Stimulated activated CD4-positive, alpha-beta T cell treated with anti-CD3 and anti-CD28 coated beads, Interleukin-1b, Interleukin-23, amount 100 ng/mL, for 1 hour (primary cell): ENCODE data around the gene UFSP2.
"Not testable (repeated sequence)": the region's sequence is repeated elsewhere in the genome, so short reads cannot be mapped to it uniquely, and the experiment has no call there.

ENCODE experiments used
- DNase-seq, 2 donors: peaks; one replicate each; pipeline ENCODE4 v3.0.0-alpha.2; 2020; ENCODE audit warnings: low read depth in 2 of 2

The UFSP2 gene

DNA sequence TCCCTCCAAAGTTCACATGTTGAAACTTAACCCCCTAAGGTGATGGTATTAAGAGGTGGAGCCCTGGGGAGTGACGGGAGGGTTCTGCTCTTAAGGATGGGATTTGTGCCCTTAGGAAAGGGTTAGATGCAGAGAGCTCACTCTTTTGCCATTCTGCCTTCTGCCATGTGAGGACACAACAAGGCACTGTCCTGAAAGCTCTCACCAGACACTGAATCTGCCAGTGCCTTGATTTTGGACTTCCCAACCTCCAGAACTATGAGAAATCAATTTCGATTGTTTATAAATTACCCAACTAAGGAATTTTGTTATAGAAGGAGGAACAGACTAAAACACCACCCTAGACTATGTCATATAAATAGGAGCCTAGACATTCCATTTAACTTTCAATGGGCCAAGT is 41.7 kb downstream of the UFSP2 start:
- DNase-seq: no peak

DNA sequence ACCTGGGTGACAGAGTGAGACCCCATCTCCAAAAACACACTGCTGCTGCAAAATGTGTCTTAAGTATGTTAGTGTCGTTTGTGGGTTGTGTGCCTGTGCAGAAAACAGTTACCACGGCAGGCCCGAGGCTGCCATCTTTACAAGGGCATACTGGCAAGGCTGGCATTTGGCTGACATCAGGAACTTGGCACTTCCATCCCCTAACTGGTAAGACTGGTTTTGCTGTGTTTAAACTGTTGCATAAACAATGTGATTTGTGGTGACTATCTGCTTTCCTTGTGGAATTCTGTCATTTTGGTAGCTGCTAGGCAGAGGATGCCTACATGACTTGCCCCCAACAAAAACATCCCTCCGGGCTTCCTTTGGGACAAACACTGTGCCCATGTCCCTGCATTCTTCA is 42.3 kb downstream of the UFSP2 start:
- DNase-seq: no peak

DNA sequence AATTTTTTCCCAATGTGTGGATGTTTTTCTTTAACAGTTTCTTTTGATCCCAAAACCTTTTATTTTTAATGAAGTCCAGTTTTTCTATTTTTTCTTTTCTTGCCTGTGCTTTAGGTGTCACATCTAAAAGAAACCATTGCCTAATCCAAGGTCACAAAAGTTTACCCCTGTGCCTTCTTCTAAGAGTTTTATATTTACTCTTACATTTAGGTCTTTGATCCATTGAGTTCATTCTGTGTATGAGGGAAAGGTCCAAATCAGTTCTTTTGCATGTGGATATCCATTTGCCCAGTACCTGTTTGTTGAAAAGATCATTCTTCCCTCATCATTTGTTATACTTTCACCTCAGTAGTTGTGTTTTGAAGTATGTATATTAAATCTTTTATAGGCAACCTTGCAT is 43.0 kb downstream of the UFSP2 start:
- DNase-seq: no peak

DNA sequence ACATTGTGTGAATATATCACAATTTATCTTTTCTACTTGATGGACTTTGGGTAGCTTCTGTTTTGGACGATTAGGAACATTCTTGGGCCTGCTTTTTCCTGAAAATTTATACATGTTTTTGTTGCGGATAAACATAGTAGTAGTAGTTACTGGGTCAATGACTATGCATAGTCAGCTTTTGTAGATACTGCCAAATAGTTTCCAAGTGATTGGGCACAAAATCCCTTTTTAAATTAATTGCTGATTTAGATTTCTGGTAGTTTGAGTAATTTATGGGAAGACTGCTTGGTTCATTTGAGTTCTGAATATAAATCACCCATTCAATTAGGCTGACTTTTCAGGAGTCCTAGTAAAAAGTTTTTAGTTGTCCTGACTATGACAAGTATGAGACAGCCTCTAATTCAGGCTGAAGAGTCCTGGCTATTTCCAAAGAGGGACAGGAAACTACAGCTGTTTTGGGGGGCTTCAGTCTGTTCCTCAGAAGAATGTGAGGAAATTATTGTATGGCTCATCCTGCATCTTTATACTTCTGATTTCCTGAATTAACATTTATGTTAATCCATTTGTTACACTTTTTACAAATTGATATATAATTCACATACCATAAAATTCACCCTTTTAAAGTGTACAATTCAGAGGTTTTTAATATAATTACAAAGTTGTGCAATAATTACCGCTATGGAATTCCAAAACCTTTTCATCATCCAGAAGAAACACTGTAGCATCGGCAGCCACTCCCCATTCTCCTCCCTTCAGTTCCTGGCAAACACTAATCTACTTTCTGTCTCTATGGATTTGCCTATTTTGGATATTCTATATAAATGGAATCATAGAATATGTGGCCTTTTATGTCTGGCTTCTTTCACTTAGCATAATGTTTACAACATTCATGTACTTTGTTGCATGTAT is 44.2 kb downstream of the UFSP2 start:
- no peak for DNase-seq

DNA sequence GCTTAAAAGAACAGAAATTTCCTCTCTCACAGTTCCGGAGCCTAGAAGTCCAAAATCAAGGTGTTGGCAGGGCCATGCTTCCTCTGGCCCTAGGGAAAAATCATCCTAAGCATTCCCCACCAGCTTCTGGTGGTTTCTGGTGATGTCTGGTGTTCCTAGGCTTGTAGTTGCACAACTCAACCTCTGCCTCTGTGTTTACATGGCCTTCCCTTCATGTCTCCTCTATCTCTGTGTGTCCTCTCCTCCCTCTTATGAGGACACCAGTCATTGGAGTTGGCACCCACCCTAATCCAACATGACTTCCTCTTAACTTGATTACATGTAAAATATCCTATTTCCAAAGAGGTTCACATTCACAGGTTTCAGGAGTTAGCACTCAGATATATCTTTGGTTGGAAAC is 45.4 kb downstream of the UFSP2 start:
- DNase-seq: no peak

DNA sequence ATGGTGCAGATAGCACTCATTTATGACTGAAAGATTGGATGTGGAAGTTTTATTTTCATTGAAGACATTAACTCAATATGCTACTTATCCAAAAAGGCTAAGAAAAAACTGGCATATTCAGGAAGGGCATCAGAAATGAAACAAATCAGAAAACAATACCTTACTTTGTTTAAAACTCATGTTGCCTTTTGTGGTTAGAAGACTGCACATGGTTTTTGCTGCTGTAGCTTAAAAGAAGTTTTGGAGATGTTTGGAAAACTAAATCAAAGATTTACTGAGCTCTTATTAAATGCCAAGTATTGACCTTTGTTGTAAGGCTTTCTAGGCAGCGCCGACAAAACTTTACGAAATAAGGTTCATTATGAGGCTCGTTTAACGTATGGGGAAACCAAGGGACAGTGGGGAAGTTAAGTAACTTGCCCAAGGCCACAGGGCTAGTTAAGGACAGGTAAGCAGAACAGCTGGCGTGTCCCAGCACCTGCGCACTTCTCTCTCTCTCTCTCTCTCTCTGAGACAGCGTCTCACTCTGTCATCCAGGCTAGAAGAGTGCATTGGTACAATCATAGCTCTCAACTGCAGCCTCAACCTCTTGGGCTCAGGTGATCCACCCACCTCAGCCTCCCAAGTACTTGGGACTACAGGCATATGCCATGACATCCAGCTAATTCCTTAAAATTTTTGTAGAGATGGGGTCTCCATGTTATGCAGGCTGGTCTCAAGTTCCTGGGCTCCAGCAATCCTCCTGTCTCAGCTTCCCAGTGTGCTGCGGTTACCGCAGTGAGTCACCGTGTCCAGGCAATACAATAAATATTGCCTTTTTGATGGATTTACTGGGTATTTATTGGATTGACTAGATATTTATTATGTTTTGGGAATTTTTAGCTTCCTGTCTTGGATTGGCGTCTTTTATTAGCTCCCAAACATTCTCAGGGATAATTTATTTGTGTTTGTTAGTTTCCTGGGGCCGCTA is 46.2 kb downstream of the UFSP2 start:
- DNase-seq: no peak

DNA sequence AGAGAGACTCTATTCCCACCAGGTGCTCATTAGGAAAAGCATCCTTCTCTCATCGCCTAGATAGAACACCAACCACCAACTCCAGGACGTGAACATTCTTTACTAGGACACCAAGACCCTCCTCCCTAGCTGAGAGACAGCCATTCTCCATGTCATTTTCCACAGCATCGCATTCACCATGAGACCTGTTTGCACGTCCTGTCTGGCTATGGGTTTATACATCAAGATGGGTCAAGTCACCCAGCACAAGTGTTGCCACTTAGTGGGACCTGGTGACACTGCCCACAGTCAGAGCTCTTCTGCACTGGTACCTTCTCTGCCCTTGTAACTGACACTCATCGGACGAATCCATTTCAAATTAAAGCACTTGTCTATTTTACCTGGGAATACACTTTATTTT is 47.5 kb downstream of the UFSP2 start:
- DNase-seq: no peak

DNA sequence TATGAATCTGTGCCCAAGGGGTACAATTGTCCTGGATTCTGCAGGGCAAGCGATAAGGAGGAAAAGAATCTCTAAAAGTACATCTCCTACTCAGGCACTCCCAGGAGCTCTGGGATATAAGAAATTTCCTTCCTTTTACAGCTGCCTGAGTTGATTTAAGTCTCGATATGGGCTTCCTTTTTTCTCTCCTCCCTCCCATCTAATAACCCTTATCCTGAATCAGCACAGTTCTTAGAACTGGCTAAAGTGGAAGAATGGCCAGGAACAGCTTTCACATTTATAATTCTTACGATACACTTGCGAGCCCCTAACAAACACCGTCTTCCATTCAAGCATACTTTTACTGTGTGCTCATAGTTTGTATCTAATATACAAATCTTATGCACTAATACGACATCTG is 51.2 kb downstream of the UFSP2 start:
- no peak for DNase-seq

DNA sequence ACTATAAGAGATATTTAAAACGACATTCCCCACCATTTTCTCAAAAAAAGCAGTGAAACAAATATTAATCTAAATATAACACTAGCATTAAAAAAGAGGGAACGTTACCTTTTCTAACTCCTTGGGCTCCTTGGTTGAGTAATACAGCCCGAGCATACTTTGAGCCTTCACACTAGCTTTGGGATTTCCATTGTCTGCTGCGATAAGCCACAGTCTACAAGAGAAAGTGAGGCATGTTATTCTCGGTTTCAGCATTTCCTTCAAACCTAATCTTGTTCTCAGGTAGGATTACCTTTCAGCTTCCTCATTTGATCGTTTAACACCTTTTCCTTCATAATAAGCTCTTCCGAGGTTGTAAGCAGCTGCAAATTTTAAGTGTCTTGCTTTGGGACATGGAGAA is 51.7 kb downstream of the UFSP2 start:
- no peak for DNase-seq

DNA sequence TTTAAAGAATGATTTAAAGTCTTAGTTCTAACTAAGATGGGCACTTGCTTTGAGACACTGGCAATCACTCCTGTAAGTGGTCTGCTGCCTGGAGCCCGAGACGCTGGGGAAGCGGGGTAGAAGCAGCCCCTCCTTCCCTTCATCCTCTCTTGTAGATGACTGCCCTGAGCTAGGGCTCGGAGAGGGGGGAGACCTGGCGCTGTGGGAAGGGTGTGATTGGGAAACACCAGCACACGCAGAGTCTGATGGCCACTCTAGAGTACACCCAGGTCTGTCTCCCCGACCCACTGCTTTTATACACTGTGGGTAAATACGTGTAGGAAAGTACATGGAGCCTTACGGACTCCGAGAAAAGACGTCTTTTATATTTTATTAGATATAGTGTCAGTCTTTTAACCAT is 54.1 kb downstream of the UFSP2 start:
- no peak for DNase-seq

DNA sequence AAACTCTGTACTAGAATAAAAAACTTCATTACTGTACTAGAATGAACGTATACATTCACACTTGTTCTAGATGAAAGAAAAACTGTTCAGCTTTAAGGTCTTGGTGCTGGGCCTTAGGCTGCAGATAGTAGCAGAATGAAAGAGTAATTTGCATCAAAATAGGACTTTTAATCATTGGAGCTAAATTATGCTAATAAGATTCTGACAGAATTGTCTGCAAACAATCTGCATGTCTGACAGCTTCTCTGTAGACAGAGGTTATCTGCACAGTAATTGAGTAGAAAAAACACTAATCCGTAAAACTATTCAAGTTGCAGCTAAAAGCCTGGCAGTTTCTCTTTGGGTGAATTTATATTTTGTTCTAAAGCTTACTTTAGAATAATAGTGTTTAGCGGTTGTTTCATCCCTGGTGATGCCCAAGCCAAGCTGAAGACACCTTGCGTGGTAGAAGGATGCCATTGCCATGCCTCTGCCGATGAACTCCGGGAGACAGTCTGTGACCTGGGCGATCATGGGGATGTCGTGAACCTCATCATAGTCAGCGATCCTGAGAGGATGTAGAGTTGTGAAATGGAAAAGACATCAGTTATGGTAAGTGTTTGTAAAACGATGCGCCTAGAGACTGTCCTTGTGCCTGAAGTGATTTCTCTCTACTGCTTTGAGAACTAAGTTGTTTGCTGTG is 55.4 kb downstream of the UFSP2 start:
- no peak for DNase-seq

DNA sequence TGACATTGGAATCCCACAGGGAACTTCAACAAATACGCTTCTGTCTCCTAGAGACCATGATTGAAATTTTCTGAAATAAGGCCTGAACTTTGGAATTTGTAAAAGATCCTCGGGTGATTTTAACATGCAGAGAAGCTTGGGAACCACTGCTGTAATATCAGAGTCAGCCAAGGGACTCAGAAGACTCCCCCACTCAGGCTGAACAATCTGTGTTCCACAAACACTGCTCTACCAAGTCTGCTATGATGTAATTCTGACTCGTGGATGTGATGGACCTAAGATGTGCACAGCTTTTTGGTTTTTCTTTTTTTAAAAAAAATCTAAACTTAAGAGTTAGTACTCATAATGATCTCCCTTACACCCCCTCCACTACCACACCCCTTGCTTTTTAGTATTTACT is 56.0 kb downstream of the UFSP2 start:
- no peak for DNase-seq

DNA sequence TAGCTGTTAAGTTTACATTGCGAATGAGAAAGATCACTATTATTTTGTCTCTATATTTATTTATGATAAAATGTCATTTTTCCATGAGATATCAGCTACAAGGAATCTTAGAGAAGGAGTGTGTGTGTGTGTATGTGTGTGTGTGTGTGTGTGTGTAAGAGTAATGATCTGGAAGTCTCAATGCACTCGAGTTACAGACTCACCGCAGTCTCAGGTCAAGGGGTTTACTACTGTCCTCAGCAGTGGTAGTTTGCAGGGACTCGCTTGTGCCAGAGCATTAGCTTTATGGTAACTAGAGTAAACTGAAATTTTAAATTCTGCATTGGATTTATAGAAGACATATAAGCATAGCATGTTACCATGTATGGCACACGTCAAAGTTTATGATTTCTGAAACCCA is 60.9 kb downstream of the UFSP2 start:
- DNase-seq: no peak

DNA sequence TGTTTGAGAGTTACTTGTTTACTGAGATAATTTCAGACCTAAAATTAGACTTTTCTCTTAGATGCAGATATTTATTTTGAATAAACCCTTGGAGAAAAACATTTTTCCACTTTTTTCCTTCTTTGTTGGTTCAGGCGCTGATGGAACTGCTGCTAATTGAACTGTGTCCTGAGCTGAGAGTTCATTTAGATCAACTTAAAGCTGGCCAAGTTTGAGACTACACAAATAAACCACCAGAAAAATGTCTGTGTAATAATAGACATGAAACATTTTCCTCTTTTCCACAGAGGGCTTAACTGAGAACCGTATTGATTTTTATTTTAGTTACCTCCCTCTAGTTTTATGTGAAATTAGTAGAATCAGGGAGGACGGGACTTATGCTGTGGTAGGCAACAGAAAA is 62.5 kb downstream of the UFSP2 start:
- DNase-seq: no peak

DNA sequence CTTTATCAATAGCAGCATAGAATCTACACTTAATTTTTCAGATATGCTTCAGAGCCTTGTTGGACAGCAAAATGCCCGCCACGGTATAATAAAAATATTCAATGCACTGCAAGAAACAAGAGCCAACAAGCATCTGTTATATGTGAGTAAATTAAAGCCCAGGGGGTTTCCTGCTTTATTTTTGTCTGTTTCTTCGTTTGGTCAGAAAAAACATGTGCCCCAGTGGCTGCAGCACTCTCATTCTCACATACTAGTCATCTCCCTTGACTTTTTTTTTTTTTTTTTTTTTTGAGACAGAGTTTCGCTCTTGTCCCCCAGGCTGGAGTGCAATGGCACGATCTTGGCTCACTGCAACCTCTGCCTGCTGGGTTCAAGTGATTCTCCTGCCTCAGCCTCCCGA is 63.2 kb downstream of the UFSP2 start:
- DNase-seq: not testable (repeated sequence)

DNA sequence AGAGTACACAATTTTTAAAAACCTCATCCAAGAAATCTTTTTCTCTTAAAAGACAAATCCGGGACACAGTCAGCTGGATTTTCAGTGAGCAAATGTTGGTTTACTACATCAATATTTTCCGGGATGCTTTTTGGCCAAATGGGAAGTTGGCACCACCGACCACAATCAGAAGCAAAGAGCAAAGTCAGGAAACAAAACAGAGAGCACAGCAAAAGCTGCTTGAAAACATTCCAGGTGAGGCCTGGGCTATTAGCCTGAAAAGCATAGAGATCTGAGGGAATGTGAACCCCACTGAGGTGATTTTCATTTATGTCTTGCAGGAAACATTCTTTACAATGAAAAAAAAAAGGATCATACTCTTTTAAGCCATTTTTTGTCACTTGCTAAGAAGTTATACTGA is 63.9 kb downstream of the UFSP2 start:
- no peak for DNase-seq

DNA sequence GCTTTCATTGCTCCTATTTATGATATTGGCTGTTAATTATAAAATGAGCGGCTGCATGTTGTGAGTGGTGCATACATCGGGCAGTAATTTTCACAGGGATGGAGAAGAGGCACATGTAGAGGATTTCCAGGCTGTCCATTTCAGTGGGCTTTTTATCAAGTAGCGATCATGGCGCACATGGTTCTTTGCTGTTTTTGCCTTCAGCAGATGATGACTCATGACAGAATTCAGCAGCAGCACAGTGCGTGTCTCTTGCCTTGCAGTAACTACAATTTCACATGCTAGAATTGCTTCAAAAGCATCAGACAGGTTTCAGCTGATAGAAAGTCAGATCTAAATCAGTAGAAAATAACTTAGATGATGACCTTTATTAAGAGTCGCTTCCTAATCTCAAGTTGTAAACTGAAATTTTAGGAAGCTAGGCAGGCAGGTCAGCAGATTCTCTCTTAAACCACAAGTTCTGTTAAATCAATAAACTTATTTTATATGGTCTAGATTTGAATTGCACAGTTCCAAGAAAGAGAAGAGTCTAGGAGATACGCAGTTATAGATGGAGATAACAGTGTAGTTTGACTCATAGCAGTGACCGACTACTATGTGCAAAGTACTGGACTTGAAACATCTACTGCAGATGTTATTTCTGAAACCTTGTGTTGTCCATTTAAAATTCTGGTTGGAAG is 65.9 kb downstream of the UFSP2 start:
- no peak for DNase-seq

DNA sequence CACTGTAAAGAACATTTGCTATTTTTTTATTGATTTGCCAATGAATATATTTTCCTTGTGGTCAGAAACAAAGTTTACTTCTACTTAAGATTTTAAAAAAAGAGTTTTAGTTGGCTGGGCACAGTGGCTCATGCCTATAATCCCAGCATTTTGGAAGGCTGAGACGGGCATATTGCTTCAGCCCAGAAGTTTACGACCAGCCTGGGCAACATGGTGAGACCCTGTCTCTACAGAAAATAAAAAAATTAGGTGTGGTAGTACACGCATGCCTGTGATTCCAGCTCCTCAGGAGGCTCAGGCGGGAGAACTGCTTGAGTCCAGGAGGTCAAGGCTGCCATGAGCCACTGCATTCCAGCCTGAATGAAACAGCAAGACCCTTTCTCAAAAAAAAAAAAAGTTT is 66.8 kb downstream of the UFSP2 start:
- DNase-seq: no peak

DNA sequence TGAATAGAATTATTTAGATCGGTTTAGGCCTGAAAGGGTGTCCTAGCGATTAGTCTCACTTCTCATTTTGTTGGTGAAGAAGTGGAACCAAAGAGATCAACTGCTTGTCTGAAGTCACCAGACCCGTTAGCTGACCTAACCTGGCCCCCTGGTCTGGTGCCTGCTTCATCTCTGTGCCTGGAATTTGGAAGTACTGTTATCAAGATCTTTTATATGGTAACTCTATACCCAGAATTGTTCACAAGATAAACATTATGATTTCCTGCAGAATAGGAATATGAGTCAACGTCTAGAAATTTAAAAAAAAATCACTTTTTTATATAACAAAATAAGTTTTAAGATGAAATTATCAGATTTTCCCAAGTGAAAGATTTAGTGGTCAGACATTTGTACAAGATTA is 67.2 kb downstream of the UFSP2 start:
- no peak for DNase-seq

DNA sequence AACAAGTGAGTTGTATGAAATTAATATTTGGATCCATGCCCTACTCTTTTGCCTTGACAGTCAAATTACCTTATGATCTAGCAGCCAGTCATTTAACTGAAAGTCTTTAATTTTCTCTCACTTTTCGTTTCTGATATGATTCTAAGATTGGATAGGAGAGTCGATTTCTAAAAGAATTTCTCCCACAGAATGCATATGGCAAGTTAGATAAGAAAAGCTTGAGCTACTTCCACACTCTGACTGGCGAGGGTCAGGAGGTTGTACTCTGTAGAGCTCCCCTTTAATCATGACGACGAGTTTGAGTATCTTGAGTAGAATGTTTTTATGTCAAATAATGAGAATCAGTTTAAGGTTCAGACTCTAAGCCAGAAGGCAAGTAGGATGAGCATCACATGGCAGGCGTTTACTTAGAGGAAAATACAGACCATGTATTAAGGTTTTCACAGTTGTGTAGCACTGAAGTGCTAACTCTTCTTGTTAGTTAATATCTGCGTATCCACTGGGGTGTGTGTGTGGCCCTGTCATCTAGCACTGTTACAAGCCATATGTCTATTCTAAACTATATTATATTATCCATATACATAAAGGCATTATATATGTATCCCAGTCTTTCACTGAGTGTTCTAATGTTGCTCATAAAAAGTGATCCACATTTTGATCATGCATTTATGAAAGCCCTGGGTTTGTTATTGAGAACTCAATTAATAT is 67.9 kb downstream of the UFSP2 start:
- no peak for DNase-seq

DNA sequence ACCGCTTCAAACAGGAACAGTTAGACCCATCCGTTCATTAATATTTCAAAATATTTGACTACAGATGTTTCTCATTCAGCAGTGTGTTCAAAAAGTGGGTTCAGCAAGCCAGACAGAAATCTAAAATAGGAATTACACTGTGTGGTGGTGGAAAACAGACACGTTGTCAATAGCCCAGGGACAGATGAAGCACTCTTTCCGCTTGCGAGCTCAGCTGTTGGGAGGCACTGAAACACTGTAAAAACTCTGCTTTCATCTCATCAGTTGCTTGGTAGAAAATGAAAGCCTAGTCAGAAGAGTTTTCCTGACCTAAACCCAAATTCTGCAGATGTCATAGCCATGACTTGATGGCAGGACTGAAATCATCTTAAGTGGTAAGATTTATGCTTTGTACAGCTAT is 68.6 kb downstream of the UFSP2 start:
- DNase-seq: no peak
